GM12891 (cell line): ENCODE results near the gene IFT81.

Experiments used
- POLR2A ChIP-seq: IDR thresholded peaks from 2 replicates; pipeline ENCODE4 v1.6.1; 2011; ENCODE audit warnings: low read depth, low read length, control low read depth
- POLR2AphosphoS5 ChIP-seq: IDR thresholded peaks from 2 replicates; pipeline ENCODE4 v1.6.1; 2011; ENCODE audit warnings: low read depth, low read length, control low read depth
- TAF1 ChIP-seq: IDR thresholded peaks from 2 replicates; pipeline ENCODE4 v1.6.1; 2011; ENCODE audit warnings: low read depth, low read length, control low read depth

DNA sequence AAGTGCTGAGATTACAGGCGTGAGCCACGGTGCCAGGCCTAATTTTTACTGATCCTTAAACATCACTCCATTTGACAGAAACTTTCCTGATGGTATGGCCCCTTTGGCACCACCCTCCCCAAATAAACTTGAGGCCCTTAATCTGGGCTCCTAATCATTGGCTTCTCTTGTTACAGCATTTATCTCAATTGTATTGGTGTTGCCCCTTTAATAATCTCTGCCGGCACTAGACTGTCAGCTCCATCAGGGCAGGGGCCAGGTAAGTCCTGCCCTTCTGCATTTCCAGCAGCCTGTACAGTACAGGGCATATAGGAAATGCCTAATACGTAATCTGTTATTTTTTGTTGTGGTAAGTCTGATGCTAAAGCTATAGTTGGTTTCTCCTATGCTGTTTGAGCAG is 1.2 kb upstream of the IFT81 start:
- TF ChIP-seq POLR2A (no peak), POLR2AphosphoS5 (no peak), TAF1 (no peak)
